Measurements from ENCODE around the gene SLC36A4.

GRCh38 chr11:93213622-93214021 is 15.8 kb upstream of the SLC36A4 start:
- TF ChIP-seq, protein P1, sequence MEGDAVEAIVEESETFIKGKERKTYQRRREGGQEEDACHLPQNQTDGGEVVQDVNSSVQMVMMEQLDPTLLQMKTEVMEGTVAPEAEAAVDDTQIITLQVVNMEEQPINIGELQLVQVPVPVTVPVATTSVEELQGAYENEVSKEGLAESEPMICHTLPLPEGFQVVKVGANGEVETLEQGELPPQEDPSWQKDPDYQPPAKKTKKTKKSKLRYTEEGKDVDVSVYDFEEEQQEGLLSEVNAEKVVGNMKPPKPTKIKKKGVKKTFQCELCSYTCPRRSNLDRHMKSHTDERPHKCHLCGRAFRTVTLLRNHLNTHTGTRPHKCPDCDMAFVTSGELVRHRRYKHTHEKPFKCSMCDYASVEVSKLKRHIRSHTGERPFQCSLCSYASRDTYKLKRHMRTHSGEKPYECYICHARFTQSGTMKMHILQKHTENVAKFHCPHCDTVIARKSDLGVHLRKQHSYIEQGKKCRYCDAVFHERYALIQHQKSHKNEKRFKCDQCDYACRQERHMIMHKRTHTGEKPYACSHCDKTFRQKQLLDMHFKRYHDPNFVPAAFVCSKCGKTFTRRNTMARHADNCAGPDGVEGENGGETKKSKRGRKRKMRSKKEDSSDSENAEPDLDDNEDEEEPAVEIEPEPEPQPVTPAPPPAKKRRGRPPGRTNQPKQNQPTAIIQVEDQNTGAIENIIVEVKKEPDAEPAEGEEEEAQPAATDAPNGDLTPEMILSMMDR (IDR thresholded peaks at IDR 0.05), result no peak
- TF ChIP-seq POLR2A (IDR thresholded peaks at IDR 0.05), result no peak
